ENCODE data around the gene RGS6.

The RGS6 gene

GRCh38 chr14:72164420-72165228, 232.4 kb downstream of the RGS6 start:
- no peak for DNase-seq (ENCODE audit: low read depth)

GRCh38 chr14:72165229-72165698, 233.0 kb downstream of the RGS6 start:
- DNase-seq (ENCODE audit: low read depth): no peak

- DNase-seq (ENCODE audit: low read depth): no peak
Observed at GRCh38 chr14:72169521-72169920, 237.3 kb downstream of the RGS6 start.

- DNase-seq (ENCODE audit: low read depth): no peak
Observed at GRCh38 chr14:72172049-72172448, 239.8 kb downstream of the RGS6 start.

GRCh38 chr14:72172597-72172996, 240.4 kb downstream of the RGS6 start:
- DNase-seq (ENCODE audit: low read depth): no peak

GRCh38 chr14:72173038-72173720, 240.9 kb downstream of the RGS6 start:
- no peak for DNase-seq (ENCODE audit: low read depth)

GRCh38 chr14:72177251-72177650, 245.0 kb downstream of the RGS6 start:
- no peak for DNase-seq (ENCODE audit: low read depth)

- no peak for DNase-seq (ENCODE audit: low read depth)
Observed at GRCh38 chr14:72178517-72178916, 246.3 kb downstream of the RGS6 start.

- DNase-seq (ENCODE audit: low read depth): no peak
Observed at GRCh38 chr14:72182708-72183432, 250.6 kb downstream of the RGS6 start.

GRCh38 chr14:72183631-72184030, 251.4 kb downstream of the RGS6 start:
- DNase-seq (ENCODE audit: low read depth): no peak

- DNase-seq (ENCODE audit: low read depth): no peak
Observed at GRCh38 chr14:72186523-72186922, 254.3 kb downstream of the RGS6 start.

- no peak for DNase-seq (ENCODE audit: low read depth)
Observed at GRCh38 chr14:72196237-72197015, 264.2 kb downstream of the RGS6 start.

GRCh38 chr14:72201645-72202044, 269.4 kb downstream of the RGS6 start:
- no peak for DNase-seq (ENCODE audit: low read depth)

- DNase-seq (ENCODE audit: low read depth): no peak
Observed at GRCh38 chr14:72213424-72213823, 281.2 kb downstream of the RGS6 start.

- no peak for DNase-seq (ENCODE audit: low read depth)
Observed at GRCh38 chr14:72215080-72215479, 282.9 kb downstream of the RGS6 start.

- DNase-seq (ENCODE audit: low read depth): no peak
Observed at GRCh38 chr14:72217135-72217534, 284.9 kb downstream of the RGS6 start.

GRCh38 chr14:72222046-72222445, 289.8 kb downstream of the RGS6 start:
- no peak for DNase-seq (ENCODE audit: low read depth)

- DNase-seq (ENCODE audit: low read depth): no peak
Observed at GRCh38 chr14:72236629-72237028, 304.4 kb downstream of the RGS6 start.

GRCh38 chr14:72237722-72238666, 305.8 kb downstream of the RGS6 start:
- no peak for DNase-seq (ENCODE audit: low read depth)

All from HS-27A (cell line).